GM20431 (cell line): ENCODE data around the gene VEPH1.
"Not testable (repeated sequence)": the region's sequence is repeated elsewhere in the genome, so short reads cannot be mapped to it uniquely, and the experiment has no call there.

Experiments
- in situ Hi-C: fragments of 300-500 bp; cut with MseI, MboI; formaldehyde crosslinking; loops from one replicate; pipeline ENCODE4 v1.15.0; 2020; ENCODE audit warnings: low sequenced_read_pairs; ENCODE audit not compliant: unreplicated experiment

VEPH1 gene

DNA sequence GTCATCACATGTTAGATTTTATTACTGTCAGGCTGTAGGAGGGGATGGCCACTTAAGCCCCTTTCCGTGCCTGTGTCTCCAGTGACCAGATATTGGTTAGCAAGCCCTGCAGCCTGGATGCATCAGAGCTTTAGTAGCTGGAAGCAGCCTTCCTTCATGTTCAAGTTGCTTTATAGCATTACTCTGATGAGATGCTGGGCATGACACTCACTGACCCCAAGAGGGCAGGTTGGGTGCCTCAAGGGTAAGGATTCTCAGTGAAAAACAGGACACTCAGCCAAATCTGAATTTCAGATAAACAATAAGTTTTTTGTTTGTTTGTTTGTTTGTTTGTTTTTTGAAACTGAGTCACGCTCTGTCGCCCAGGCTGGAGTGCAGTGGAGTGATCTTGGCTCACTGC lies 135.0 kb downstream of the VEPH1 start:
- in situ Hi-C loops: no loop called here

DNA sequence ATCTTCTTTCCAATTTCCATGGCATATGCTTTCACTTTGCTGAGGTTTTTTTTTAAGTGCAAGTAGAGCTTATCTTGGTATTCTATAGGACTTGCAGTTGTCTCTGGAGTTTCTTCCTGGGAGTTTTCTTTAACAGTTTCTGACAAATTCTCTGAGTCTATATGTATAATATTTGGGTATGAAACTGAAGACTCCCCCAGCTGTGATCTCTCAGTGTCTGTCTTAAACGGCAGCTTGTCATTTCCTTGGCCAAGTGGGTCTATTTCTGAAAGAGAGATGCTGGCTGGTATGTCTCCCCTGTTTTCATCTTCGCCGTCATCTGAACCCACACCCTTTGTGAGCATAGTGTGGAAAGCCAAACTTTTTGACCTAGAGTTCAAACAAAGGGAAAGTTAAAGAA lies 139.8 kb downstream of the VEPH1 start:
- in situ Hi-C loops: no loop called here

- in situ Hi-C loops: no loop called here
Measured at GRCh38 chr3:157362348-157362747, 140.9 kb downstream of the VEPH1 start.

- in situ Hi-C loops: no loop called here
Measured at GRCh38 chr3:157360044-157360443, 143.2 kb downstream of the VEPH1 start.

- in situ Hi-C loops: no loop called here
Measured at GRCh38 chr3:157356541-157356940, 146.7 kb downstream of the VEPH1 start.

DNA sequence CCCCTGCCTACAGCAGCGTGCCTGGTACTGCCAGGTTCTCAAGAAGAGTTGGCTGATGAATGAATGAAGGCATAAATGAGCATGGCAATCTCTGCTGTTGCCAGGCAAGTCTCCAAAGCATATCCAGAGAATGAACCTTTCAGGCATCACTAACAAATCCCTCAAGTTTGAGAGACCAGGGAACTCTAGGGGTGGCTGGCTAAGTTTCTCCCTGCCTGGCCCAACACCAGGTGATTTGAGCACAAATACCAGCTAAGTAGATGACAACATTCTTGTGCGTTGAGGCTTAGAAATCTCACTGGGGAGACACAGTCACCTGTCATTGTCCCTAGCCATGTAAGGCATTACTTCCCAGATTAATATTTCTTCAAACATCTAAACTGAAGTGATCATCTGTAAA lies 147.9 kb downstream of the VEPH1 start:
- in situ Hi-C loops: no loop called here

DNA sequence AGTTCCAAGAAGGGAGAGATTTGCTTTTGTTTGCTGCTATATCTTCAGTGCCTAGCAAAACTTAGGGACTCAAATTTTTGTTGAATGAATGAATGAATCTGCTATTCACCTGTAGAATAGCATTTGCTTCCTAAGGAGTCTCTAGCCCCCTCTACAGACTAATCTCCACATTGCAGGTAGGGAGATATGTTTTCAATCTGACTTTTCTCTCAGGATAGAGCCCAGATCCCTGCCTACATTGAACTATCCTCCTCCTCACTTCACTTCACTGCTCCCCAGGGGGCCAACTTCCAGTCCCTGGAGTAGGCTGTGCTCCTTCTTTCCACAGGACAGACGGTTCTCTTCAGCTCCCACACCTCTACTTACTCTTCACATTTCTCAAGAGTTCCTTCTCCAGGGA lies 148.5 kb downstream of the VEPH1 start:
- in situ Hi-C loops: no loop called here

DNA sequence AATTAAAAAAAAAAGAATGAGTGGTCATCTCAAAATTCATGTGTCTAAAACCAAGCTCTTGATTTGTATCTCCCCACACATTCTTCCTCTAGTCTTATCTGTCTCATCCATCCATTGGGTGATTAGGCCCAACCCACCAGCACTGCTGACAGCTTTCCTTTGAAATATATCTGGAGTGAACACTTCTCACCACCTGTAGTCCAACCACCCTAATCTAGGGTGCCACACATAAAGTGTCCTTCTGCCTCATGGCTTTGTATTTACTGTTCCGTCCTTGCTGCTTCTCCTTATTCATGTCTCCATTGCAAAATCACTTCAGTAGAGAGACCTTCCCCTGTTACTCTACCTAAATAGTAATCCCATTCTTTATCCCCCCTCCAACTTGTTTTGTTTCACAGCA lies 149.0 kb downstream of the VEPH1 start:
- in situ Hi-C loops: no loop called here

- in situ Hi-C loops: no loop called here
Measured at GRCh38 chr3:157353652-157354051, 149.6 kb downstream of the VEPH1 start.

GRCh38 chr3:157351981-157352380 lies 151.2 kb downstream of the VEPH1 start:
- in situ Hi-C loops: no loop called here

DNA sequence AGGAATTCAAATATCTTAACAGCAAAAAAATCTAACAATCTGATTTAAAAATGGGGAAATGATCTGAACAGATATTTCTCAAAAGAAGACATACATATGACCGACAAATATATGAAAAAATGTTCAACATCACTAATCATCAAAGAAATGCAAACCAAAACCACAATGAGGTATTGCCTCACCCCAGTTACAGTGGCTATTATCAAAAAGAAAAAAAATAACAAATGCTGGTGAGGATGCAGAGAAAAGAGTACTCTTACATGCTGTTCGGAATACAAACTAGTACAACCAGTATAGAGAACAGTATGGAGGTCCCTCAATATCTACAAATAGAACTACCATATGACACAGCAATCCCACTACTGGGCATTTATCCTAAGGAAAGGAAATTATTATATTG lies 152.6 kb downstream of the VEPH1 start:
- in situ Hi-C loops: not testable (repeated sequence)

DNA sequence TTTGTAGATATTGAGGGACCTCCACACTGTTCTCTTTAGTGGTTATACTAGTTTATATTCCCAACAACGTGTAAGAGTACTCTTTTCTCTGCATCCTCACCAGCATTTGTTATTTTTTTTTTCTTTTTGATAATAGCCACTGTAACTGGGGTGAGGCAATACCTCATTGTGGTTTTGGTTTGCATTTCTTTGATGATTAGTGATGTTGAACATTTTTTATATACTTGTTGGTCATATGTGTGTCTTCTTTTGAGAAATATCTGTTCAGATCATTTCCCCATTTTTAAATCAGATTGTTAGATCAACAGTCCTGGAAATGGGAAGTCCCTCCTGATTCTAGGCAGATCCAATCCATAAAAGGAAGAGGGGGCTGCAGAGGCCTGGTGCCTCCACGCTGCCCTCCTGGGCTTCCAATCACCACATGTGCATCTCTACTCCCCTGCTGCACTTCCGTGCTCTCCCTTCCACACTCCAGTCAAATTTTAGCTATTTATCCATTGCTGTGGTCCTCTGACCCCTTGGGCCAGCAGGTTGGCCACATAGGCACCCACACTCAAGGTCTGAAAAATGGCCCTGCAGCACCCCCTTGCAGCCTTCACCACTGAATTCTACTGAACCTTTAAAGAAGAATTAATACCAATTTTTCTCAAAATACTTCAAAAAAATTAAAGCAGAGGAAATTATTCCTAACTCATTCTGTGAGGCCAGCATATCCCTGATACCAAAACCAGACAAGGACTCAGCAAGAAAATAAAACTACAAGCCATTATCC lies 154.7 kb downstream of the VEPH1 start:
- in situ Hi-C loops: not testable (repeated sequence)

DNA sequence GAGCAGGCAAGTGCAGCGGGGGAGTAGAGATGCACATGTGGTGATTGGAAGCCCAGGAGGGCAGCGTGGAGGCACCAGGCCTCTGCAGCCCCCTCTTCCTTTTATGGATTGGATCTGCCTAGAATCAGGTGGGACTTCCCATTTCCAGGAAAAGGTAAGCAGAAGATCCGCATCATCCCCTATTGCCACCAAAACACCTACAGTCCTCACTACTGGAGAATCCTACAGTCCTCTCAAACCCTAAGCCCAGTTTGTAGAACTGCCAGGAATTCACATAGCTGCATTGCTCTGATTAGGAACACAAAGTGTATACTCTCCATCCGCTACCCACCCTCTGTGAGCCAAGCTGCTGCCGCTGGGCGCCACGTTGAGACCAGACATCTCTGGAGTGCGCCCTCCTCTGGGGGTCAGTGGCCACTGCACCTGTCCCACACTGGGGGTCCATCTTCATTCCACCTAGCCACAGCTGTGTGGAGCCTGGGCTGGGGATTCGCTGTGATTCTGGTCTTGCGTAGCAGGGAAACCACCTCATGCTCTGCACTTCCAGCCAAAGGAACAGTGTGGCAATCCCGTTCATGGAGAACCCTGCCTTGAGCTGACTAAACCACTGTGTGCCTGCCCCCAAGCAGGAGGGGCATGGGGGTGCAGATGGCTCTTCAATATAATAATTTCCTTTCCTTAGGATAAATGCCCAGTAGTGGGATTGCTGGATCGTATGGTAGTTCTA lies 155.5 kb downstream of the VEPH1 start:
- in situ Hi-C loops: no loop called here

DNA sequence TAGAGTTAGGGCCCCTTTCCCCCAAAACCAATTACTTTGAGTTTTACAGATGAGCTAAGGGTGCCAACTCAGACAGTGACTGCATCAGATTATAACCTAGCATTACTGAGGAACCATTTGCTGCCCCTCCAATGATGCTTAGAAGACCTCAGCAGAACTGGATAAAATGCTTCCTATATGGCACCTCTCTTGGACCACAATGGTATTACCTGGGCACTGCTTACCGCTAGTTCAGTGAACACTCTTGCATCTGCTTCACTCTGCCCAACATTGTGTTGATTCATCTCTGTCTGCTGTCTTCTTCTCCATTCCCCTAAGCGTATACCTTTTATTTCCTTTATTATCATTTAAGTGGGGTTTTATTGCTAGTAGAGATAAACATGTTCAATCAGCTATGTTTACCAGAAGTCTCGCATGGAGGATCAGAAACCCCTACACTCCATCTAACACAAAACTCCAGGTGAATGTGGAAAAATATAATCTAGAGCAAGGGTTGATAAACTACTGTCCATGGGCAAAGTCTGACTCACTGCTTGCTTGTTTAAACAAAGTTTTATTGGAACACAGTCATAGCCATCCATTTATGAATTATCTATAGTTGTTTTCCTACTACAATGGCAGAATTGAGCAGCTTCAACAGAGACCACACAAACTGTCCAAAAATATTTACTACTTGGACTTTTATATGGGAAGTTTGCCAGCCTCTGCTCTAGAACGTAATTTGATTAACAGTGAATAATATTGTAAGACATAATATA lies 166.8 kb downstream of the VEPH1 start:
- in situ Hi-C loops: no loop called here

- in situ Hi-C loops: no loop called here
Measured at GRCh38 chr3:157335233-157336076, 167.8 kb downstream of the VEPH1 start.

DNA sequence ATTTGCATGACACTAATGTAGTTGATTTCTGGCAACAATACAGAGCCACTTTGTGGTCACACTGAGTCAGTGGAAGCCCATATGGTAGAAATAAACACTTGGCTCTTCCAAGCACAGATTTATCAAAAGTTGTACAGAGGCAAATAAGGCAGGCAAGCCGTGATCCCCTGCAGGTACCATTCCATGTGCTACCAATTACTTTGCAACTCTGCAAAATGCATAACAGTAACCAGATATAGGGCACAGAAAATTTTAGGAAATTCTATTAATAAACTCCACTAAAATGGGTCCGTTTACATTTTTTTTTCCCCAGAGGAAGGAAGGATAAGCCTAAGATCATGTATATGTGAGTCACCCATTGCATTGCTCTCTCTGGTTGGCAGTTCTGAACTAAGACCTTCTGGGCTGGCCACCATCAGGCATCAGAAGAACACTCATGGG lies 169.6 kb downstream of the VEPH1 start:
- in situ Hi-C loops: no loop called here

GRCh38 chr3:157330206-157330605 lies 173.0 kb downstream of the VEPH1 start:
- in situ Hi-C loops: no loop called here

DNA sequence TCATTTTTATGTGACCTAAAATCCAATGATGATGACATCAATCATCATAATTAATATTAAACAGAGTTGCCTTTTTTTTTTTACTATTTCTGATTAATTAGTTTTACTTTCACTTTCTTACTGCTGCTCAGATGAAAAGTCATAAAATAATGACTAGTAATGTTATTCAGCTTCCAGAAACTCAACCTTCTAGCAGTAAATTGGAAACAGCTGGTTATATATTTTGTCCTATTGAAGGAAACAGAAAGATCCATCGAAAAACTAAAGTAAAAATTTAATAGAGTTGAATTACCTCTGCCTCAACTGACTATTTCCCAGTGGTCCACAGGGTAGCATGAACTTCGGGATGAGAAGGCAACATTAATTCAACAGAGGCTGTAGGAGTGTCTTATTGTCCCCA lies 173.7 kb downstream of the VEPH1 start:
- in situ Hi-C loops: no loop called here

- in situ Hi-C loops: no loop called here
Measured at GRCh38 chr3:157327837-157328236, 175.4 kb downstream of the VEPH1 start.

- in situ Hi-C loops: no loop called here
Measured at GRCh38 chr3:157327018-157327417, 176.2 kb downstream of the VEPH1 start.
